GM06990 (cell line): ENCODE data around the gene CFAP47.
"Not testable (repeated sequence)": the region's sequence is repeated elsewhere in the genome, so short reads cannot be mapped to it uniquely, and the experiment has no call there.

ENCODE experiments used
- DNase-seq: peaks from one replicate; pipeline ENCODE4 v3.0.0-alpha.2; 2011; ENCODE audit not compliant: insufficient read length; ENCODE audit errors: extremely low read depth
- H3K27me3 ChIP-seq: replicated peaks from 2 replicates; pipeline ENCODE4 v1.6.0; 2011; ENCODE audit warnings: low read length; ENCODE audit not compliant: control insufficient read depth, insufficient read depth
- H3K36me3 ChIP-seq: 2 replicates; pipeline ENCODE4 v1.5.1; 2011; ENCODE audit warnings: low read length; ENCODE audit not compliant: control insufficient read depth, insufficient read depth
- H3K4me3 ChIP-seq: replicated peaks from 2 replicates; pipeline ENCODE4 v1.5.1; 2011; ENCODE audit warnings: low read depth, mild to moderate bottlenecking, control low read depth, low read length
- TF ChIP-seq, protein P1 (sequence below): IDR thresholded peaks from 2 replicates; pipeline ENCODE4 v1.5.1; 2011; ENCODE audit warnings: low read length, control low read depth, mild to moderate bottlenecking, inconsistent platforms; ENCODE audit not compliant: insufficient read depth, poor library complexity, severe bottlenecking

Gene CFAP47

DNA sequence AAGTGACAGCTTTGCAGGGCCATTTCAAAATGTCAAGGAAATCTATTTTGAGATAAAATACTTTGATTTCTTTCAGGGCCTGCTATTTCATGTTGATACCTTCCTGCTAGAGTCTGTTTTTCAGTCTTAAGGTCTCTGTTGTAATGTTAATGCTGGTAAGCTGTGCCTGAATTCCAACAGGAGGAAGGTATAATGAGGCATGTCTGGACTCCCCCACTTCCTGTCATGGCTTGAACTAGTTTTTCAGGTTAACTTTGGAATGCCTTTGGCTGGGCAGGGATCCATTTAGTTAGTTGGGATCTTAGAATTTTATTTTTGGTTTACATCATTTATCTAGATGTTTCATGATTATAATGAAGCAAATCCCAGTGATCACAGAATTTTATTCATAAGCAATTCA is 279.0 kb downstream of the CFAP47 start:
- H3K4me3 ChIP-seq, result no peak overlapping the region
- DNase-seq, result no peak
- TF ChIP-seq, protein P1, sequence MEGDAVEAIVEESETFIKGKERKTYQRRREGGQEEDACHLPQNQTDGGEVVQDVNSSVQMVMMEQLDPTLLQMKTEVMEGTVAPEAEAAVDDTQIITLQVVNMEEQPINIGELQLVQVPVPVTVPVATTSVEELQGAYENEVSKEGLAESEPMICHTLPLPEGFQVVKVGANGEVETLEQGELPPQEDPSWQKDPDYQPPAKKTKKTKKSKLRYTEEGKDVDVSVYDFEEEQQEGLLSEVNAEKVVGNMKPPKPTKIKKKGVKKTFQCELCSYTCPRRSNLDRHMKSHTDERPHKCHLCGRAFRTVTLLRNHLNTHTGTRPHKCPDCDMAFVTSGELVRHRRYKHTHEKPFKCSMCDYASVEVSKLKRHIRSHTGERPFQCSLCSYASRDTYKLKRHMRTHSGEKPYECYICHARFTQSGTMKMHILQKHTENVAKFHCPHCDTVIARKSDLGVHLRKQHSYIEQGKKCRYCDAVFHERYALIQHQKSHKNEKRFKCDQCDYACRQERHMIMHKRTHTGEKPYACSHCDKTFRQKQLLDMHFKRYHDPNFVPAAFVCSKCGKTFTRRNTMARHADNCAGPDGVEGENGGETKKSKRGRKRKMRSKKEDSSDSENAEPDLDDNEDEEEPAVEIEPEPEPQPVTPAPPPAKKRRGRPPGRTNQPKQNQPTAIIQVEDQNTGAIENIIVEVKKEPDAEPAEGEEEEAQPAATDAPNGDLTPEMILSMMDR, result no peak
- H3K36me3 ChIP-seq, result no peaks in the 10 kb centered on the region
- H3K27me3 ChIP-seq, result no peaks in the 10 kb centered on the region

DNA sequence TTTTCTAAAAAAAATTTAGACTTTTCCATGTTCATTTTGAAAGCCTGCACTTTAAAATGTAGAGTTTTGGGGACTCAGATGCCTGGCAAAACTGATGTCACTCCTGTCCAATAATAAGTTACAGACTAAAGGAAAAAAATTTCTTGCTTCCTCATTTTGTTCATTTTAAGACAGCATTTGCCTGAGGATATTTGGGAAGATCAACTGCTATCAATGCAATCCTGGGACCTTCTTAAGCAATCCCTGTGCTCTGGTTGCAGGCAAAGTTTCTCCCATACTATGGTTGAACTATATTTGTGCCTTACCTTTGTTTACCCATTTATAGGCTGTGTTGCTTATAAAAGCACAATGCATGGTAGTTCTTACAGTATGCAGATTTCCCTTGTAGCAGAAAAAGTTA is 280.4 kb downstream of the CFAP47 start:
- DNase-seq, result no peak
- TF ChIP-seq, protein P1, result no peak
- no peak overlapping the region for H3K4me3 ChIP-seq
- no peaks in the 10 kb centered on the region for H3K36me3 ChIP-seq
- H3K27me3 ChIP-seq, result no peaks in the 10 kb centered on the region

DNA sequence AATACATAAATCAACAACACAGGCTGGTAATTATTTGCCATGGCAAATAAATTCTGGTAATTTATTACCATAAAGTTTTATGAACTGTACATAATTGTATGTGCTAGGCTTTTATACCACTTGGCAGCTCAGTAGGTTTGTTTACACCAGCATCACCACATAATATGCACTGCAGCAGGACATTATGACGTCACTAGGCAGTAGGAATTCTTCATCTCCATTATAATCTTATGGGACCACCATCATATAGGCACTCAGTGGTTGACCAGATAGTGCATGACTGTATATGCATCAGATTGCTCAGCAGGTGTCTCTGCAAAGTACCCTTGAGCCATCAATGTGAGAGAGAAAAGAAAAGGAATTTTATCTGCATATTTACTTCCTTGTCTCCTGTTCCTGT is 295.4 kb downstream of the CFAP47 start:
- Histone ChIP-seq H3K27me3 (no peaks in the 10 kb centered on the region), H3K4me3 (no peak overlapping the region), H3K36me3 (no peaks in the 10 kb centered on the region)
- TF ChIP-seq, protein P1, result no peak
- DNase-seq, result no peak

DNA sequence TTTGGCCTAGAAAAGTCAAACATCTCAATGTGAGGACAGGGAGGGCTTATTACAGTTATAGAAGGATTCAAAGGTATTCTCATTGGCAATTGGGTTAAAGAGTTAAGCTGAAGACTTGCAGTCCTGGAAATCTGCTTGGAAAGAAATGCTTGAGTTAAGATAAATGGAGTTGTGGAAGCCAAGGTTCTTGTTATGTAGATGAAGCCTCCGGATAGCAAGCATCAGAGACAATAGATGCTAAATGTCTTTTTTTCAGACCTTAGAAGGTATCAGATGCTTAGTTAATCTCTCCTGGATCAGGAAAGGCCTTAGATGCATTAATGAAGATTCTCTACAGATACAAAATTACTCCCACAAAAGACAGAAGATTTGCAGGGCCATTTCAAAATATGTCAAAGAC is 299.3 kb downstream of the CFAP47 start:
- DNase-seq, result no peak
- TF ChIP-seq, protein P1, result no peak

DNA sequence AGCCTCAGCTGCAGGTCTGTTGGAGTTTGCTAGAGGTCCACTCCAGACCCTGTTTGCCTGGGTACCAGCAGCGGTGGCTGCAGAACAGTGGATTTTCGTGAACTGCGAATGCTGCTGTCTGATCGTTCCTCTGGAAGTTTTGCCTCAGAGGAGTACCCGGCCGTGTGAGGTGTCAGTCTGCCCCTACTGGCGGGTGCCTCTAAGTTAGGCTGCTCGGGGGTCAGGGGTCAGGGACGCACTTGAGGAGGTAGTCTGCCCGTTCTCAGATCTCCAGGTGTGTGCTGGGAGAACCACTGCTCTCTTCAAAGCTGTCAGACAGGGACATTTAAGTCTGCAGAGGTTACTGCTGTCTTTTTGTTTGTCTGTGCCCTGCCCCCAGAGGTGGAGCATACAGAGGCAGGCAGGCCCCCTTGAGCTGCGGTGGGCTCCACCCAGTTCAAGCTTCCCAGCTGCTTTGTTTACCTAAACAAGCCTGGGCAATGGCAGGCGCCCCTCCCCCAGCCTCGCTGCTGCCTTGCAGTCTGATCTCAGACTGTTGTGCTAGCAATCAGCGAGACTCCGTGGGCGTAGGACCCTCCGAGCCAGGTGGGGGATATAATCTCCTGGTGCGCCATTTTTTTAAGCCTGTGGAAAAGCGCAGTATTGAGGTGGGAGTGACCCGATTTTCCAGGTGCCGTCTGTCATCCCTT is 315.4 kb downstream of the CFAP47 start:
- DNase-seq, H3K27me3 ChIP-seq, H3K4me3 ChIP-seq, H3K36me3 ChIP-seq: not testable (repeated sequence)

More for the DNA sequence above, 299.3 kb downstream of the CFAP47 start:
- H3K36me3 ChIP-seq, result no peaks in the 10 kb centered on the region
- no peak overlapping the region for H3K4me3 ChIP-seq
- H3K27me3 ChIP-seq, result no peaks in the 10 kb centered on the region

DNA sequence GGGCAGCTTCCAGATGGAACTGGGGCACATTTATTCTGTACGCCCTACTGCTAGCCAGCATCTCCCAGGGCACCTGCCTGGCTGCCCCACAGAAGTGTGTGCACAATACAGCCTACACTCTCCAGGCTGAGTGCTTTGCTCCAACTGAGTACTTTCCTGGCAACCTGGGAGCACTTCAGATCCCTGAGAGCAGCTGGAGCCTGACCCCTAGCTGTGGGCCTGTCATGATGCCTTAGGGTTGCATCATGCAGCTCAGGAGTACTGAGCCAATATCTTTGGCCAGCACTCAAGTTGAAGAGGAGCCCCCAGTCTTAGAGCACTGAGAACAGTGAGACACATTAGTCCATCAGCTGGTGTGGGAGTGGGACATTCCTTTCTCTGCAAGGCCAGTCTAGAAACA is 321.9 kb downstream of the CFAP47 start:
- Histone ChIP-seq H3K27me3 (no peaks in the 10 kb centered on the region), H3K4me3 (no peak overlapping the region), H3K36me3 (no peaks in the 10 kb centered on the region)
- TF ChIP-seq, protein P1, result no peak
- DNase-seq, result no peak
